ENCODE data around the gene ENTPD5.
A peak's percentile ranks its signal among the peaks of the same experiment; 100 is the strongest.
"Not testable (repeated sequence)": the region's sequence is repeated elsewhere in the genome, so short reads cannot be mapped to it uniquely, and the experiment has no call there.

Gene ENTPD5

DNA sequence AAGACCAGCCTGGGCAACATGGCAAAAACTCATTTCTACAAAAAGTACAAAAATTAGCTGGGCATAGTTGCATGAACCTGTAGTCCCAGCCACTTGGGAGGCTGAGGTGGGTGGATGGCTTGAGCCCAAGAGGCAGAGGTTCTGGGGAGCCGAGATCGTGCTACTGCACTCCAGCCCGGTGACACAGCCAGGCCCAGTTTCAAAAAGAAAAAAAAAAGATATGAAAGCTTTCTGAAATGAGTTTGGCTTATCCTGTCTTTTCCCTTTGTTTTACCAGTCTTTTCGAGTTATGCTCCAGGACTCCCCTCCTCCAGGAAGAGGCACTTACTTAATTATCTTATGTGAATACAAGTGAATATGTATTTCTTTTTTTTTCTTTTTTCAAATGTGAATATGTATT, 3.3 kb upstream of the ENTPD5 start:
- no peaks in the 10 kb centered on the region for H3K4me1 ChIP-seq (ENCODE audit: insufficient read depth, low read length)
- no peak overlapping the region for H3K9ac ChIP-seq (ENCODE audit: low read depth, low read length)
- H3K36me3 ChIP-seq (ENCODE audit: insufficient read depth, low read length): no peaks in the 10 kb centered on the region
- no peaks in the 10 kb centered on the region for H3K9me3 ChIP-seq (ENCODE audit: control insufficient read depth, insufficient read depth, low read length)

- Histone ChIP-seq H3K9me3 (ENCODE audit: control insufficient read depth, insufficient read depth, low read length) (no peaks in the 10 kb centered on the region), H3K9ac (ENCODE audit: low read depth, low read length) (peak overlapping the region; percentile 86; the same call in 1 of the 2 replicates), H3K4me1 (ENCODE audit: insufficient read depth, low read length) (no peaks in the 10 kb centered on the region), H3K36me3 (ENCODE audit: insufficient read depth, low read length) (no peaks in the 10 kb centered on the region)
Measured at GRCh38 chr14:74019408-74020137, 485 bp upstream of the ENTPD5 start.

DNA sequence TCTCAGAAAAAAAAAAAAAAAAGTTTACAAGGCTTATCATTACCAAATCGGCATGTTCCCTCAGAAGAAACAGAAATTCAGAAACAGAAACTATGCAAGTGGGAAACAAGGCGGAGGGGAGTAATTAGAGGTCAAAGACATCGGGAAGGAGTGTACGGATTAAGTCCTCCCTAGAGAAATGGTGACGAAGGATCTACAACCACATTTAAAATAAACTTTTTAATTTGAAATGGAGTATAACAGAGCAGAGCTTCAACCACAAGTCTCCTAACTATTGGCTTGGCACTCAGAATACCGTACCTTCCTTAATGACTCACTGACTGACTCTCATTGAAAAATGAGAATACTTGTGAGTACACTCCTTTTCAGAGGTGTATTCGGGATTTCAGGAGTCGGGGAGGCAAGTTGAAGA, 908 bp downstream of the ENTPD5 start:
- peak overlapping the region; percentile 86 for H3K9ac ChIP-seq (ENCODE audit: low read depth, low read length)
- H3K9me3 ChIP-seq (ENCODE audit: control insufficient read depth, insufficient read depth, low read length): no peaks in the 10 kb centered on the region
- H3K4me1 ChIP-seq (ENCODE audit: insufficient read depth, low read length): no peaks in the 10 kb centered on the region
- no peaks in the 10 kb centered on the region for H3K36me3 ChIP-seq (ENCODE audit: insufficient read depth, low read length)

- Histone ChIP-seq H3K9ac (ENCODE audit: low read depth, low read length) (no peak overlapping the region), H3K9me3 (ENCODE audit: control insufficient read depth, insufficient read depth, low read length) (no peaks in the 10 kb centered on the region), H3K36me3 (ENCODE audit: insufficient read depth, low read length) (no peaks in the 10 kb centered on the region), H3K4me1 (ENCODE audit: insufficient read depth, low read length) (no peaks in the 10 kb centered on the region)
Measured at GRCh38 chr14:74015963-74016362, 3.1 kb downstream of the ENTPD5 start.

DNA sequence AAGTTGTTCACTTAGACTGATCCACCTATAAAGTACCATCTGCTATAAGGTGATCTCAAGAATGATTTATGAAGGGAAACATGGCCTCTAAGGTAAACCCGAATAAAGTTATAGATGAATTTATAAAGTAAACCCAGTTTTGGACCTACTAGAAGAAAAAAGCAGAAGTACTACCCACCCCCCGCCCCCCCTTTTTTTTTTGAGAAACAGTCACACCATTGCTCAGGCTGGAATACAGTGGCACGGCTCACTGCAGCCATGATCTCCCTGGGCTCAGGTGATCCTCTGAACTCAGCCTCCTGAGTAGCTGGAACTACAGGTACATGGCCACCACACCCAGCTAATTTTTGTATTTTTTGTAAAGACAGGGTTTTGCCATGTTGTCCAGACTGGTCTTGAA, 3.9 kb downstream of the ENTPD5 start:
- no peak overlapping the region for H3K9ac ChIP-seq (ENCODE audit: low read depth, low read length)
- H3K4me1 ChIP-seq (ENCODE audit: insufficient read depth, low read length): no peaks in the 10 kb centered on the region
- H3K36me3 ChIP-seq (ENCODE audit: insufficient read depth, low read length): no peaks in the 10 kb centered on the region
- no peaks in the 10 kb centered on the region for H3K9me3 ChIP-seq (ENCODE audit: control insufficient read depth, insufficient read depth, low read length)

DNA sequence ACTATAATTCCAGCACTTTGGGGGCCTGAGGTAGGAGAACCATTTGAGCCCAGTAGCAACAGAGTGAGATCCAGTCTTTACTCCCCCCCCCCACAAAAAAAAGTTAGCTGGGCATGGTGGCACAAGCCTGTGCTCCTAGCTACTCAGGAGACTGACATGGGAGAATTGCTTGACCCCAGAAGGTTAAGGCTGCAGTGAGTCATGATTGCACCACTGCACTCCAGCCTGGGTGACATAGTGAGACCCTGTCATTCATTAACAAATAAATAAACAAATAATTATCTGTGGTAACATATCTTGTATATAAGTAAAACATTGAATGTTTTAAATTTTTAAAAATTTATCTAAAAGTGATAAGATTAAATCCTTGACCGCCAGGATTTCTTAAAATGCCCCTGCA, 4.8 kb downstream of the ENTPD5 start:
- Histone ChIP-seq H3K4me1 (ENCODE audit: insufficient read depth, low read length) (no peaks in the 10 kb centered on the region), H3K9me3 (ENCODE audit: control insufficient read depth, insufficient read depth, low read length) (no peaks in the 10 kb centered on the region), H3K9ac (ENCODE audit: low read depth, low read length) (no peak overlapping the region), H3K36me3 (ENCODE audit: insufficient read depth, low read length) (no peaks in the 10 kb centered on the region)

GRCh38 chr14:74008843-74009499, 10.1 kb downstream of the ENTPD5 start:
- H3K4me1 ChIP-seq (ENCODE audit: insufficient read depth, low read length): no peaks in the 10 kb centered on the region
- no peaks in the 10 kb centered on the region for H3K9me3 ChIP-seq (ENCODE audit: control insufficient read depth, insufficient read depth, low read length)
- no peak overlapping the region for H3K9ac ChIP-seq (ENCODE audit: low read depth, low read length)
- peaks cover 5% of the 10 kb centered on the region for H3K36me3 ChIP-seq (ENCODE audit: insufficient read depth, low read length)

DNA sequence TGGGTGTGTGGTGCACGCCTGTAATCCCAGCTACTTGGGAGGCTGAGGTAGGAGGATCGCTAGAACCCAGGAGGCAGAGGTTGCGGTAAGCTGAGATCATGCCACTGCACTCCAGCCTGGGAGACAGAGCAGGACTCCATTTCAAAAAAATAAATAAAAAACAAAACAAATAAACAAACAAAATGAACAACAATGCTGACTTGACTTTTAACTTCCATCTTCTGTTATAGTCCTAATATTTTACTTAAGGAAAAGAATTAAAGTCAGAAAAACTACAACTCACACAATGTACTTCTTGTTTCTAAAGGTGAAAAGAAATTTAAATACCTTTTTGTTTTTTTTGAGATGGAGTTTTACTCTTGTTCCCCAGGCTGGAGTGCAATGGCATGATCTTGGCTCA, 13.4 kb downstream of the ENTPD5 start:
- H3K4me1 ChIP-seq (ENCODE audit: insufficient read depth, low read length); H3K9ac ChIP-seq (ENCODE audit: low read depth, low read length); H3K9me3 ChIP-seq (ENCODE audit: control insufficient read depth, insufficient read depth, low read length); H3K36me3 ChIP-seq (ENCODE audit: insufficient read depth, low read length): not testable (repeated sequence)

DNA sequence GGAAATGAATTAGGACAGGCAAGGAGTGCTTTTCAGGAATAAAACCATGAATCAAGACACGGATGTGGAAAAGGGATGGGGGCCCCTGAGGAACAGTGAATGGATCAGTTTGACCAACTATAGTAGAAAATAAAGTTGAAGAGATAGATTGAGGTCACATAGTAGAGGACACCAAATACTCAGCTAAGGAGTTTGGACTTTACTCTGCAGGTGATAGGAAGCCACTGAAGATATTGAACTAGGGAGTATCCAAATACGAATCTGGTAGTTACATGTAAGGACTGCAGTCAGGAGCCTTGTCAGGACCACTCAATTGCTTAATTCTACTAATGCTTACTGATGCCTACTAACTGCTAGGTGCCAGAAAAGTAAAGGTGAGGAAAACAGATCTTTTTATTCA, 20.4 kb downstream of the ENTPD5 start:
- Histone ChIP-seq H3K9me3 (ENCODE audit: control insufficient read depth, insufficient read depth, low read length) (no peaks in the 10 kb centered on the region), H3K36me3 (ENCODE audit: insufficient read depth, low read length) (no peaks in the 10 kb centered on the region), H3K9ac (ENCODE audit: low read depth, low read length) (no peak overlapping the region), H3K4me1 (ENCODE audit: insufficient read depth, low read length) (no peaks in the 10 kb centered on the region)

DNA sequence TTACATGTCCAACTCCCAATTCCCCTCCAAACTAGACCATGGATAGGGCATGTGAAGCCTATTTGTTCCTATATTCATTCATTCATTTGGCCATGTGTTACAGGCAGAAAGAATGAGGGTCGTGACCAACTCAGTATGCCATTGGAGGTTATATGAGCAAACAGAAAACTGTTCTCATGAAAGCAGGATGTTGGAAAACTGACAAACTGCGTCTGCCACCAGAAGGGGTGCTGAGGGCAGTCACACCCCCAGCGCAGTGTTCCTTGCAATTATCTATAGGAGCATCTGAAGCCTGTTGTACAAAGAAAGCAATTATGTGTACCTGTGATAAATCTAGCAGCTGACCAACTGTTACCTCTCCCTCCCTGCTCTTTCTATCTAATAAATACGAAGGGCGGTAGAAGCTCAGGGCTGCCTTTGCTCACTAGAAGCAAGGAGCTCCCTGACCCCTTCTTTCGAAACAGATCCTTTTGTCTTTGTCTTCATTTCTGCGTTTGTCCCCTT, 21.1 kb downstream of the ENTPD5 start:
- no peaks in the 10 kb centered on the region for H3K4me1 ChIP-seq (ENCODE audit: insufficient read depth, low read length)
- no peaks in the 10 kb centered on the region for H3K36me3 ChIP-seq (ENCODE audit: insufficient read depth, low read length)
- H3K9ac ChIP-seq (ENCODE audit: low read depth, low read length): no peak overlapping the region
- H3K9me3 ChIP-seq (ENCODE audit: control insufficient read depth, insufficient read depth, low read length): no peaks in the 10 kb centered on the region

DNA sequence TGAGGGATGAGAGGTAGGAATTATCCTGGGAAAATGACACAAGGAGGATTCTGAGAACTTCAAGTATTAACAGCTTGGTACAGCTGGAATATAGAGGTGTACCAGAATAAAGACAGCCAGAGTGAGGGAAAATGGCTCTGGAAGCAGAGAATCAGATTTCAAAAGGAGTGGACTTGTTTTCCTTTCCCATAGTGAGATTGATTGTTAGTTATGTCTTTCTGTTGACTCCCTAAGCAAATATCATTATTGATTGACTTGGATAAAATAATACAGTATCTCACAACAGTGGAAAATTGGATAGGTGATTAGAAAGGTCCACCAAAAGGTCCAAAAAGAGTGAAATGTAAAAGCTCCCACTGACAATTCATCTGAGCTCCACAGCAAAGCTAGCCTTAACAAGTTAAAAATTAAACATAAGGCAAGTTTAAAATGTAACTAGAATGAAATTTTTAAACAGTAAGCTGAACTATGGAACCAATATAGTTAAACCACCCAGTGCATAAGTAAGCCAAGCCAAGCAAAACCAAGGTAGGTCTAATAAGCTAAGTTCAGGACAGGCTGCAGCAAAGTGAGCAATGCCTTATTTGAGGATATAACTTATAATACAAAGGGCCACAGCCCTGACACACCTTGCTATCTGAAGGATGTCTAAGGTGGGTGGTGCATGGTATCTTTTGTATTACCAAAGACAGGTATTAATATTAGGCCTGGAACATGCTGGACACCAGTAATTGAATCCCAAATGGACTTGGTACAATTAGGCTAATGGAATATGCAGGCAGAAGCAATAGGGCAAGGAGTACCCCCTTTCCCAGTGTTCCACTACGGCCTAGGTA, 21.8 kb downstream of the ENTPD5 start:
- no peaks in the 10 kb centered on the region for H3K9me3 ChIP-seq (ENCODE audit: control insufficient read depth, insufficient read depth, low read length)
- H3K4me1 ChIP-seq (ENCODE audit: insufficient read depth, low read length): no peaks in the 10 kb centered on the region
- no peak overlapping the region for H3K9ac ChIP-seq (ENCODE audit: low read depth, low read length)
- H3K36me3 ChIP-seq (ENCODE audit: insufficient read depth, low read length): no peaks in the 10 kb centered on the region

DNA sequence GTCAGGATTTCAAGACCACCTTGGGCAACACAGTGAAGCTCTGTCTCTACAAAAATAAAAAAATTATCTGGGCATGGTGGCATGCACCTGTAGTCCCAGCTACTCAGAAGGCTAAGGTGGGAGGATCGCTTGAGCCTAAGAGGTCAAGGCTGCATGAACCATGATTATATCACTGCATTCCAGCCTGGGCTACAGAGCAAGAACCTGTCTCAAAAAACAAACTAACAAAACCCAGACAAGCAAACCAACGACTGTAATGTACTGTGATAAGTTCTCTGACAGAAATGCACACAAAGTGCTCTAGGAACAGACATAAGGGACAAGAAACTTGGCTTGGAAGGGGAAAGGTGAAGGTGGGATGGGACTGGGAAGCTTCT, 22.4 kb downstream of the ENTPD5 start:
- no peak overlapping the region for H3K9ac ChIP-seq (ENCODE audit: low read depth, low read length)
- H3K36me3 ChIP-seq (ENCODE audit: insufficient read depth, low read length): no peaks in the 10 kb centered on the region
- no peaks in the 10 kb centered on the region for H3K4me1 ChIP-seq (ENCODE audit: insufficient read depth, low read length)
- H3K9me3 ChIP-seq (ENCODE audit: control insufficient read depth, insufficient read depth, low read length): no peaks in the 10 kb centered on the region

DNA sequence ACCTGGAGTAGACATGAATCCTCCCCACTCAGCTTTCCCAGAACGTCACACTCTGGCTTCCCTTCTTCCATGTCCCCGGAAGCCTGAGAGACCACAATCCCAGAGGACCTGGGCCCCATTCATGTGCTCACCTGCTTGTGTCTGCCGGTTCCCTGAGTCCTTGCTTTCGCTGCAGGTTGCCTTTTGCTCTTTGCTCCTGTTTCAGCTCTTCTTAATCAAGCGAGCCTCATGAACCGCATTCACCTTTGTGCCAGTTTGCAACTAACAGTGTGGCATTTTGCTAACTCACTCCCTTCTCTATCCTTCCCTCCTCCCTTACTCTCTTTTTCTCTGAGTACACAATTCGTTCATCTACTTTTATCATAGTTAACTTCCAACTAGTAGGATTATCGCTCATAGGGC, 23.1 kb downstream of the ENTPD5 start:
- no peaks in the 10 kb centered on the region for H3K9me3 ChIP-seq (ENCODE audit: control insufficient read depth, insufficient read depth, low read length)
- H3K36me3 ChIP-seq (ENCODE audit: insufficient read depth, low read length): no peaks in the 10 kb centered on the region
- H3K9ac ChIP-seq (ENCODE audit: low read depth, low read length): no peak overlapping the region
- no peaks in the 10 kb centered on the region for H3K4me1 ChIP-seq (ENCODE audit: insufficient read depth, low read length)

DNA sequence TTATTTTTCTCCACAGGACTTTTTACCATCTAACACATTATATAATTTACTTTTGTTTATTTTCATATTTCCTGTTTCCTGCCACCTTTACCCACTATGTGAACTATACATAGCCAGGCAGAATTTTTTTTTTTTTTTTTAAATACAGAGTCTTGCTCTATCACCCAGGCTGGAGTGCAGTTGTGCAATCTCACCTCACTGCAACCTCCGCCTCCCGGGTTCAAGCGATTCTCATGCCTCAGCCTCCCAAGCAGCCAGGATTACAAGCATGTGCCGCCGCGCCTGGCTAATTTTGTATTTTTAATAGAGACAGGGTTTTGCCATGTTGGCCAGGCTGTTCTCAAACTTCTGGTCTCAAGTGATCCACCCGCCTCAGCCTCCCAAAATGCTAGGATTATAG, 24.2 kb downstream of the ENTPD5 start:
- not testable (repeated sequence) for H3K4me1 ChIP-seq (ENCODE audit: insufficient read depth, low read length); H3K9me3 ChIP-seq (ENCODE audit: control insufficient read depth, insufficient read depth, low read length); H3K9ac ChIP-seq (ENCODE audit: low read depth, low read length); H3K36me3 ChIP-seq (ENCODE audit: insufficient read depth, low read length)

Data from ES-I3 (cell line).